A549 (cell line): ENCODE results near the gene COL8A2. TPM values are rescaled to one million over a fixed set of nuclear protein-coding genes. Genes with fewer than 3 reads are reported as not detected.
A peak's percentile ranks its signal among the peaks of the same experiment; 100 is the strongest.

Experiments used
- ATAC-seq, 2 experiments: fragments of 200-7000 bp in 1 of 2; fragments of >200 bp in 1 of 2; cut with Nextera tagmentation in 1 of 2; cut with Tn5 transposase in 1 of 2; 3 replicates each; pipeline versions ENCODE4 v1.8.0 to v1.9.1; 2018 to 2020; ENCODE audit warnings: mild to moderate bottlenecking in 1 of 2, moderate library complexity in 1 of 2
- CTCF ChIA-PET: fragments of 300-600 bp; sonication (Branson Sonifier 250); formaldehyde crosslinking; extraction: SDS; loops from one replicate; lab custom pipeline; 2021; ENCODE audit warnings: antibody characterized with exemption, inconsistent platforms; lab: Yijun Ruan, JAX
- POLR2A ChIA-PET: fragments of 350-600 bp; formaldehyde crosslinking; extraction: SDS; loops from one replicate; lab custom pipeline; 2021; ENCODE audit warnings: antibody characterized with exemption, inconsistent platforms; lab: Yijun Ruan, JAX
- DNase-seq, 2 experiments: peaks; one replicate each; pipeline versions ENCODE4 v3.0.0 to v3.0.0-alpha.2; 2011 to 2016; ENCODE audit warnings: low read depth in 1 of 2, low spot score in 1 of 2
- FAIRE-seq: peaks from 2 replicates; lab custom pipeline; 2011; peaks lifted over from hg19 to GRCh38; lab: Jason Lieb, UNC
- H3K27ac ChIP-seq, 2 experiments: fragments of >200 bp; sonication (Bioruptor Twin); formaldehyde crosslinking; 3 replicates each; pipeline ENCODE4 v1.5.1; 2016 to 2017
- H3K4me1 ChIP-seq: fragments of >200 bp; sonication (Bioruptor Twin); formaldehyde crosslinking; 3 replicates; pipeline ENCODE4 v1.6.1; 2016
- H3K4me2 ChIP-seq: fragments of >200 bp; sonication (Bioruptor Twin); formaldehyde crosslinking; 3 replicates; pipeline ENCODE4 v1.6.1; 2016
- H3K4me3 ChIP-seq: fragments of >200 bp; sonication (Bioruptor Twin); formaldehyde crosslinking; 3 replicates; pipeline ENCODE4 v1.5.1; 2016
- H3K9me3 ChIP-seq: fragments of >200 bp; sonication (Bioruptor Twin); formaldehyde crosslinking; 3 replicates; pipeline ENCODE4 v1.6.1; 2016
- BHLHE40 ChIP-seq: IDR thresholded peaks from 2 replicates; pipeline ENCODE4 v1.6.1; 2012; ENCODE audit warnings: low read depth, low read length, inconsistent platforms
- CBX2 ChIP-seq: fragments of 200-600 bp; sonication (generic); IDR thresholded peaks from 2 replicates; pipeline ENCODE4 v1.6.1; 2016; ENCODE audit warnings: low read depth, mild to moderate bottlenecking, borderline replicate concordance
- CBX8 ChIP-seq: fragments of 200-600 bp; sonication (generic); IDR thresholded peaks from 2 replicates; pipeline ENCODE4 v1.6.1; 2016
- CHD4 ChIP-seq: fragments of 200-600 bp; sonication (generic); IDR thresholded peaks from 2 replicates; pipeline ENCODE4 v1.6.1; 2016; ENCODE audit warnings: antibody characterized with exemption, mild to moderate bottlenecking, borderline replicate concordance
- EHF ChIP-seq: fragments of 250-450 bp; sonication (Bioruptor Pico); IDR thresholded peaks from 2 replicates; pipeline ENCODE4 v1.5.0; 2020; ENCODE audit warnings: mild to moderate bottlenecking
- EHMT2 ChIP-seq: fragments of 200-600 bp; sonication (generic); IDR thresholded peaks from 2 replicates; pipeline ENCODE4 v1.6.1; 2016; ENCODE audit warnings: antibody characterized with exemption, low read depth, mild to moderate bottlenecking, moderate library complexity
- GATA3 ChIP-seq: IDR thresholded peaks from 2 replicates; pipeline ENCODE4 v1.6.1; 2012; ENCODE audit warnings: borderline replicate concordance
- HOXA7 ChIP-seq: fragments of 250-450 bp; sonication (Bioruptor Pico); IDR thresholded peaks from 2 replicates; pipeline ENCODE4 v1.5.0; 2020; ENCODE audit warnings: mild to moderate bottlenecking, moderate library complexity
- HOXB13 ChIP-seq: fragments of 250-450 bp; sonication (Bioruptor Pico); IDR thresholded peaks from 2 replicates; pipeline ENCODE4 v1.5.0; 2020; ENCODE audit warnings: low read depth, mild to moderate bottlenecking, moderate library complexity
- HOXB5 ChIP-seq: fragments of 250-450 bp; sonication (Bioruptor Pico); IDR thresholded peaks from 2 replicates; pipeline ENCODE4 v1.5.0; 2020; ENCODE audit warnings: mild to moderate bottlenecking, moderate library complexity
- JUN ChIP-seq, 2 experiments: fragments of >200 bp; sonication (Bioruptor Twin); formaldehyde crosslinking; IDR thresholded peaks; 2 replicates in 1 of 2; 3 replicates in 1 of 2; pipeline ENCODE4 v1.6.1; 2016 to 2017
- JUNB ChIP-seq: fragments of >200 bp; sonication (Bioruptor Twin); formaldehyde crosslinking; IDR thresholded peaks from 2 replicates; pipeline ENCODE4 v1.6.1; 2016
- KDM1A ChIP-seq: fragments of 200-600 bp; sonication (generic); IDR thresholded peaks from 2 replicates; pipeline ENCODE4 v1.6.1; 2016; ENCODE audit warnings: low read depth, mild to moderate bottlenecking
- KDM5A ChIP-seq: fragments of 200-600 bp; sonication (generic); IDR thresholded peaks from 2 replicates; pipeline ENCODE4 v1.6.1; 2016; ENCODE audit warnings: antibody characterized with exemption, mild to moderate bottlenecking
- MAFK ChIP-seq: fragments of 450-650 bp; IDR thresholded peaks from 2 replicates; pipeline ENCODE4 v1.6.1; 2014; ENCODE audit not compliant: partially characterized antibody
- MYC ChIP-seq: IDR thresholded peaks from 2 replicates; pipeline ENCODE4 v1.6.1; 2012; ENCODE audit warnings: mild to moderate bottlenecking, inconsistent platforms, low read length, improper control_type of control experiment, borderline replicate concordance
- NFE2L2 ChIP-seq: fragments of 150-350 bp; conservative IDR thresholded peaks from 2 replicates; pipeline ENCODE4 v1.6.1; 2014; ENCODE audit warnings: low read length
- PHF8 ChIP-seq: fragments of 200-600 bp; sonication (generic); IDR thresholded peaks from 2 replicates; pipeline ENCODE4 v1.6.1; 2016; ENCODE audit warnings: low read depth, mild to moderate bottlenecking, antibody characterized with exemption, moderate library complexity, borderline replicate concordance
- POLR2A ChIP-seq: IDR thresholded peaks from 2 replicates; pipeline ENCODE4 v1.6.1; 2012; ENCODE audit warnings: mild to moderate bottlenecking, low read length
- RAD21 ChIP-seq, 2 experiments: fragments of >200 bp in 1 of 2; sonication (Bioruptor Twin) in 1 of 2; formaldehyde crosslinking in 1 of 2; IDR thresholded peaks in 1 of 2; conservative IDR thresholded peaks in 1 of 2; 2 replicates in 1 of 2; 3 replicates in 1 of 2; pipeline ENCODE4 v1.6.1; 2012 to 2018; ENCODE audit warnings: inconsistent platforms in 1 of 2
- TFCP2L1 ChIP-seq: fragments of 250-450 bp; sonication (Bioruptor Pico); IDR thresholded peaks from 2 replicates; pipeline ENCODE4 v1.5.0; 2021; ENCODE audit warnings: mild to moderate bottlenecking
- TP53 ChIP-seq: fragments of 250-450 bp; sonication (Bioruptor Pico); IDR thresholded peaks from 2 replicates; pipeline ENCODE4 v1.5.0; 2021; ENCODE audit warnings: mild to moderate bottlenecking, moderate library complexity
- ZC3H11A ChIP-seq: fragments of 450-650 bp; IDR thresholded peaks from 2 replicates; pipeline ENCODE4 v1.6.1; 2014; ENCODE audit warnings: antibody characterized with exemption, mild to moderate bottlenecking
- ZFP36 ChIP-seq: fragments of 450-650 bp; IDR thresholded peaks from 2 replicates; pipeline ENCODE4 v1.6.1; 2014; ENCODE audit warnings: borderline replicate concordance; ENCODE audit not compliant: partially characterized antibody
- WGBS: methylation state at CpG from one replicate; pipeline ENCODE4 v1.1.6; 2017; ENCODE audit errors: missing lambda C conversion rate; 5-methylcytosine and 5-hydroxymethylcytosine counted together
- polyA plus RNA-seq, 4 experiments: library from polyadenylated mRNA; depleted of rRNA in 3 of 4; stranded (reverse); fragments of >200 nt; fragmentation: RNase III in 1 of 4; extraction: RNeasy Plus Mini Kit Qiagen cat#74134 plus additional on column Dnase treatment in 1 of 4; gene quantifications; 2 replicates in 3 of 4; 3 replicates in 1 of 4; pipeline ENCODE4 v1.2.3, GENCODE V29; 2011 to 2017
- TF ChIP-seq, protein P1 (sequence below): fragments of >200 bp; sonication (Bioruptor Twin); formaldehyde crosslinking; IDR thresholded peaks from 2 replicates; pipeline ENCODE4 v1.6.1; 2016
- TF ChIP-seq, protein P2 (sequence below): IDR thresholded peaks from 2 replicates; pipeline ENCODE4 v1.6.1; 2012
- TF ChIP-seq, protein P3 (sequence below): fragments of 250-450 bp; sonication (Bioruptor Pico); IDR thresholded peaks from 2 replicates; pipeline ENCODE4 v1.5.0; 2020; ENCODE audit warnings: low read depth, mild to moderate bottlenecking, moderate library complexity

The COL8A2 gene
- polyA plus RNA-seq, 2 of the 4 experiments (the other 2 are of a cell fraction), result 0.05 to 0.12 TPM

DNA sequence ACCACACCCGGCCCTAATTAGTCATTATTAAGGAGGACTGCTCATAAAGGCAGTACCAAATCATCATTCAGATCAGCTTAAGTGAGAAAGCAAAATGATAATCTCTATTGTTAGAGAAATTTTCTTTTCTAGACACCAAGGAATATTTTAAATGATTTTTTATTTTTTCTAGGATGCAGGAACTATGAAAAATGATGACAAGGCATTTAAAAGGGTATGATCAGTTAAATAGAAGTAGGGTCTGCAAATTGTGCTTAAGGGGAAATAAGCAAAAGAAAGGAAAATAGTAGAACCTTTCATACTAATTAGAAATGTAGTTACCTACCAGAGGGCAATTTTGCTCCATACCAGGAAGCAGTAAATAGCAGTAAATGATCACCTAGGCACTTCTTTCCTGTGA, 62.7 kb downstream of the COL8A2 start:
- CTCF ChIA-PET, result no interaction called here
- TF ChIP-seq CHD4, result no peak
- peak; percentile 85 for TF ChIP-seq MAFK

DNA sequence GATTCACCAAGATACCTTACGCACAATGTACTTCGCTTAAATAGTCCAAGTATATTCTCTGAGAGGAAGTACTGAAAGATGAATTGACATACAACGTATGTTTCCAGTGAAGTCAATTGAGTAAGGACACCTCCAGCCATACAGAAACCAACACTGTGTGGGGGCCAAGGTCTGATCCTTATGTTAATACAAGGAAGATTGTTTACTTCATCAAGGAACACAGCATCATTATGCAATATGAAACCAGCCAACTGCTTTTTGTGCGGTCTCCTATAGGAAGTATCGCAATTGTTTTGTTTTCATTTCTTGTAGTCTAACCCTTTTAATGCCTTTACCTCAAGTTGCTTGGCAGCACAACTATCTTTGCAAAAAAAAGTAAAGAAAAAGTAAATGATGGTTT, 69.3 kb downstream of the COL8A2 start:
- no peak for FAIRE-seq
- 92% methylated on average over 5 of the region's 5 CpGs for WGBS
- CTCF ChIA-PET, result no interaction called here

More for the DNA sequence above, 62.7 kb downstream of the COL8A2 start:
- POLR2A ChIA-PET, result no interaction called here
- Histone ChIP-seq H3K27ac (no peak overlapping the region), H3K4me3 (no peak overlapping the region), H3K4me1 (no peaks in the 10 kb centered on the region), H3K9me3 (no peaks in the 10 kb centered on the region), H3K4me2 (no peak overlapping the region)
- DNase-seq (no peak), FAIRE-seq (no peak), ATAC-seq (no peak)
- WGBS, result 94% methylated on average over 1 of the region's 1 CpG

DNA sequence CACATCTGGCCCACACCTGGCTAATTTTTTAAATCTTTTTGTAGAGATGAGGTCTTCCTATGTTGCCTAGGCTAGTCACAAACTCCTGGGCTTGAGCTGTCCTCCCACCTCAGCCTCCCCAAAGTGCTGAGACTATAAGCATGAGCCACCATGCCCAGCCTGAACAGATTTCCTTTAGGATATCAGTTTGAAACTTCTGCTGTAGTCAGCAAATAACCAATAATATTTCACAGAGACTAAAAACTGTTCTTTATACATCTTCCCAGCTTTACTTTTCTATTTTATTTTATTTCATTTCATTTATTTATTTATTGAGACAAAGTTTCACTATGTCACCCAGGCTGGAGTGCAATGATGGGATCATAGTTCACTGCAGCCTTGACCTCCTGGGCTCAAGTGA, 71.0 kb downstream of the COL8A2 start:
- H3K4me2 ChIP-seq, result no peak overlapping the region
- no peak overlapping the region for H3K27ac ChIP-seq
- FAIRE-seq, result no peak
- ATAC-seq, result no peak
- TF ChIP-seq MAFK, result peak; percentile 61
- TF ChIP-seq CBX8, result no peak
- H3K4me3 ChIP-seq, result no peak overlapping the region
- DNase-seq, result no peak
- POLR2A ChIA-PET, result no interaction called here
- CTCF ChIA-PET, result interaction anchor here (0.8 to 1.7 kb wide), 2 partner anchors 9 to 21 kb away, joined by 3 read pairs; no protein-coding TSS in a partner anchor
- no peaks in the 10 kb centered on the region for H3K9me3 ChIP-seq
- no peaks in the 10 kb centered on the region for H3K4me1 ChIP-seq

More for the DNA sequence above, 69.3 kb downstream of the COL8A2 start:
- no peaks in the 10 kb centered on the region for H3K9me3 ChIP-seq
- ATAC-seq, result no peak
- TF ChIP-seq, protein P1, sequence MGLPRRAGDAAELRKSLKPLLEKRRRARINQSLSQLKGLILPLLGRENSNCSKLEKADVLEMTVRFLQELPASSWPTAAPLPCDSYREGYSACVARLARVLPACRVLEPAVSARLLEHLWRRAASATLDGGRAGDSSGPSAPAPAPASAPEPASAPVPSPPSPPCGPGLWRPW, result no peak
- TF ChIP-seq MYC, result no peak
- no peak for TF ChIP-seq ZC3H11A
- no peak for TF ChIP-seq RAD21 (conservative IDR thresholded peaks at IDR 0.05 in 1 of 2, IDR thresholded peaks at IDR 0.05 in 1 of 2)
- TF ChIP-seq TP53, result no peak
- TF ChIP-seq KDM5A, result no peak
- TF ChIP-seq NFE2L2, result no peak
- no peak for TF ChIP-seq HOXA7 (CRISPR knock-in tag)
- no peak for TF ChIP-seq HOXB13 (CRISPR knock-in tag)
- no peak for TF ChIP-seq GATA3
- no peak for TF ChIP-seq JUNB
- no peak for TF ChIP-seq EHF
- no peak for TF ChIP-seq TFCP2L1
- no peak for TF ChIP-seq BHLHE40
- no peak for TF ChIP-seq POLR2A
- no peak for TF ChIP-seq KDM1A
- TF ChIP-seq PHF8, result no peak
- TF ChIP-seq, protein P2, sequence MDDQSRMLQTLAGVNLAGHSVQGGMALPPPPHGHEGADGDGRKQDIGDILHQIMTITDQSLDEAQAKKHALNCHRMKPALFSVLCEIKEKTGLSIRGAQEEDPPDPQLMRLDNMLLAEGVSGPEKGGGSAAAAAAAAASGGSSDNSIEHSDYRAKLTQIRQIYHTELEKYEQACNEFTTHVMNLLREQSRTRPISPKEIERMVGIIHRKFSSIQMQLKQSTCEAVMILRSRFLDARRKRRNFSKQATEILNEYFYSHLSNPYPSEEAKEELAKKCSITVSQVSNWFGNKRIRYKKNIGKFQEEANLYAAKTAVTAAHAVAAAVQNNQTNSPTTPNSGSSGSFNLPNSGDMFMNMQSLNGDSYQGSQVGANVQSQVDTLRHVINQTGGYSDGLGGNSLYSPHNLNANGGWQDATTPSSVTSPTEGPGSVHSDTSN, result no peak
- TF ChIP-seq, protein P3, sequence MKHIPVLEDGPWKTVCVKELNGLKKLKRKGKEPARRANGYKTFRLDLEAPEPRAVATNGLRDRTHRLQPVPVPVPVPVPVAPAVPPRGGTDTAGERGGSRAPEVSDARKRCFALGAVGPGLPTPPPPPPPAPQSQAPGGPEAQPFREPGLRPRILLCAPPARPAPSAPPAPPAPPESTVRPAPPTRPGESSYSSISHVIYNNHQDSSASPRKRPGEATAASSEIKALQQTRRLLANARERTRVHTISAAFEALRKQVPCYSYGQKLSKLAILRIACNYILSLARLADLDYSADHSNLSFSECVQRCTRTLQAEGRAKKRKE, result no peak
- no peak overlapping the region for H3K4me3 ChIP-seq
- no peak overlapping the region for H3K27ac ChIP-seq
- no peak for DNase-seq
- no peak overlapping the region for H3K4me2 ChIP-seq
- POLR2A ChIA-PET, result no interaction called here
- H3K4me1 ChIP-seq, result no peaks in the 10 kb centered on the region

DNA sequence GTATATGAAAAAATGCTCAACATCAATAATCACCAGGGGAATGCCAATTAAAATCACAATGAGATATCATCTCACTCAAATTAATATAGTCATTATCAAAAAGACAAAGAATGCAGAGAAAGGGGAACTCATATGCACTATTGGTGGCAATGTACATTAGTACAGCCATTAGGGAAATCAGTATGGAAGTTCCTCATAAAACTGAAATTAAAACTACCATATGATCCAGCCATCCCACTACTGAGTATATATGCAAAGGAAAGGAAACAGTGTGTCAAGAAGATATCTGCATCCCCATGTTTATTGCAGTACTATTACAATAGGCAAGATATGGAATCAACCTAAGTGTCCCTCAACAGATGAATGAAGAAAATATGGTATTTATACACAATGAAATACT, 73.2 kb downstream of the COL8A2 start:
- ChIA-PET CTCF (no interaction called here), POLR2A (no interaction called here)
- no peak for FAIRE-seq
- DNase-seq, result no peak
- ATAC-seq, result no peak
- Histone ChIP-seq H3K27ac (no peak overlapping the region), H3K4me3 (no peak overlapping the region), H3K4me2 (no peak overlapping the region), H3K9me3 (no peaks in the 10 kb centered on the region), H3K4me1 (no peaks in the 10 kb centered on the region)
- TF ChIP-seq CBX2, result no peak
- TF ChIP-seq HOXB5, result no peak
- no peak for TF ChIP-seq ZFP36
- no peak for TF ChIP-seq EHMT2
- no peak for TF ChIP-seq POLR2A
- no peak for TF ChIP-seq JUN (IDR thresholded peaks at IDR 0.05)
- TF ChIP-seq, protein P3, result no peak
